Superior temporal gyrus (tissue), 1 donor: Measurements from ENCODE around the gene MTRF1L.
A peak's percentile ranks its signal among the peaks of the same experiment; 100 is the strongest.

Experiments
- DNase-seq: peaks from one replicate; pipeline ENCODE4 v3.0.0-alpha.2; 2016; ENCODE audit errors: extremely low spot score

Gene MTRF1L

GRCh38 chr6:153002613-153003365, at the start of gene MTRF1L:
MTRF1L (minus strand) TSS chr6:153002709; CDS start chr6:153002685, 24 bp downstream.
- peak; percentile 96 for DNase-seq

GRCh38 chr6:153051801-153052200, 49.3 kb upstream of the MTRF1L start:
- no peak for DNase-seq

GRCh38 chr6:153048631-153049030, 46.1 kb upstream of the MTRF1L start:
- DNase-seq, result no peak

GRCh38 chr6:153047386-153047785, 44.9 kb upstream of the MTRF1L start:
- DNase-seq, result no peak

- DNase-seq, result no peak
These were observed 42.8 kb upstream of the MTRF1L start for GRCh38 chr6:153045271-153045670.

GRCh38 chr6:153044295-153044694, 41.8 kb upstream of the MTRF1L start:
- DNase-seq, result no peak

- DNase-seq, result no peak
These were observed 41.2 kb upstream of the MTRF1L start for GRCh38 chr6:153043719-153044118.

GRCh38 chr6:153038378-153039057, 36.0 kb upstream of the MTRF1L start:
- DNase-seq, result no peak

- DNase-seq, result no peak
These were observed 31.6 kb upstream of the MTRF1L start for GRCh38 chr6:153034139-153034538.

- DNase-seq, result peak; percentile 76
These were observed 29.9 kb upstream of the MTRF1L start for GRCh38 chr6:153032255-153032882.

- no peak for DNase-seq
These were observed 28.9 kb upstream of the MTRF1L start for GRCh38 chr6:153031335-153031955.

GRCh38 chr6:153028963-153029362, 26.5 kb upstream of the MTRF1L start:
- DNase-seq, result no peak

GRCh38 chr6:153028286-153028685, 25.8 kb upstream of the MTRF1L start:
- DNase-seq, result no peak

- DNase-seq, result no peak
These were observed 25.0 kb upstream of the MTRF1L start for GRCh38 chr6:153027480-153027879.

GRCh38 chr6:153024709-153025017, 22.2 kb upstream of the MTRF1L start:
- DNase-seq, result no peak

- DNase-seq, result peak; percentile 88
These were observed 21.6 kb upstream of the MTRF1L start for GRCh38 chr6:153023977-153024708.

GRCh38 chr6:153018355-153018754, 15.8 kb upstream of the MTRF1L start:
- no peak for DNase-seq

GRCh38 chr6:153016846-153017245, 14.3 kb upstream of the MTRF1L start:
- DNase-seq, result no peak

GRCh38 chr6:153015094-153015640, 12.7 kb upstream of the MTRF1L start:
- DNase-seq, result no peak

GRCh38 chr6:153013438-153013837, 10.9 kb upstream of the MTRF1L start:
- no peak for DNase-seq

GRCh38 chr6:153012856-153013255, 10.3 kb upstream of the MTRF1L start:
- no peak for DNase-seq

GRCh38 chr6:153003366-153003690, 819 bp upstream of the MTRF1L start:
- peak; percentile 58 for DNase-seq
